Fibroblast of peridontal ligament (primary cell): ENCODE measurements around the gene AGPAT3.

Experiments used
- DNase-seq: peaks from one replicate; pipeline ENCODE4 v3.0.0-alpha.2; 2010; ENCODE audit errors: extremely low read depth

Gene AGPAT3

DNA sequence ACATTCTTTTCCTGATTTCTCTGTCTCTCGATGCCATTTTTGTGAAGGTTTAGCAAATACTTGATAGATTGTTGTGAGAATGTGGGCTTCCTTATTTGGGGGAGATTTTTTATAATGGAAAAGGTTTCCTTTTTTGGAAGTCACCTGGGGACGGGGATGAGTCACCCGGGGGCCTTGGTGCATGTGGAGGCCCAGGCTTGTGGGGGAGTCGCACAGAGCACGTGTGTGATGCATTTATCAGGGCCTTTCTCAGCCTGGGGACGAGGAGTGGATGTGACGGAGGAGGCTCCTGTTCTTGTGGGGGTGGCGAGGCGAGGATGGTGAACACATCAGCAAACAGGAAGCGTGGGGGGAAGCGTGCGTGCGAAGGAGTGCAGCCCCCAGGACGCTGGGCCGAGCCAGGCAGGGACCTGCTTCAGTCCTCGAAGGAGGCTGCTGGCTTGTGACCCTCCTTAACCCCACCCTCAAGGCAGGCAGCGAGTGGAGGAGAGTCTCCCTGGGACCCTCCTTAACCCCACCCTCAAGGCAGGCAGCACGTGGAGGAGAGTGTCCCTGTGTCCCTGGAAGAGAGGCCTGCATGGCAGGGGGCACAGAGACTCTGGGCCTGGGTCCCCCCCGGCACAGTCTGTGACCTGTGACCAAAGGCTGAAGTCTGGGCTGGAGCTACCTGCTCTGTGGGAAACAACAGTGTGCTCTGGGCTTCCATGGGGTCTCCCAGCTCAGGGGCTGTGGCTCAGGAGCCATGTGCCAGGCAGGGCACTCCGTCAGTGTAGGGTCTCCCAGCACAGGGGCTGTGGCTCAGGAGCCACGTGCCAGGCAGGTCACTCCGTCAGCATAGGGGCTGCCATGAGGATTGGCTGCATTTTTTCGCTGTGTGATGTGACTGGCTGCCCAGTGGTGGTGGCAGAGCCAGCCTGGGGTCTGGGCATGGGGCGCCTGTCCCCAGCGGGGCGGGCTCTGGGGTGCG, 57.2 kb downstream of the AGPAT3 start:
- no peak for DNase-seq

GRCh38 chr21:43922949-43923348, 57.9 kb downstream of the AGPAT3 start:
- DNase-seq, result no peak

GRCh38 chr21:43923391-43923790, 58.4 kb downstream of the AGPAT3 start:
- peak; percentile 28 for DNase-seq

GRCh38 chr21:43924421-43925095, 59.5 kb downstream of the AGPAT3 start:
- no peak for DNase-seq

GRCh38 chr21:43925096-43925481, 60.1 kb downstream of the AGPAT3 start:
- DNase-seq, result no peak

- no peak for DNase-seq
Observed at GRCh38 chr21:43925609-43926008, 60.6 kb downstream of the AGPAT3 start.

- no peak for DNase-seq
Observed at GRCh38 chr21:43926196-43926595, 61.2 kb downstream of the AGPAT3 start.

DNA sequence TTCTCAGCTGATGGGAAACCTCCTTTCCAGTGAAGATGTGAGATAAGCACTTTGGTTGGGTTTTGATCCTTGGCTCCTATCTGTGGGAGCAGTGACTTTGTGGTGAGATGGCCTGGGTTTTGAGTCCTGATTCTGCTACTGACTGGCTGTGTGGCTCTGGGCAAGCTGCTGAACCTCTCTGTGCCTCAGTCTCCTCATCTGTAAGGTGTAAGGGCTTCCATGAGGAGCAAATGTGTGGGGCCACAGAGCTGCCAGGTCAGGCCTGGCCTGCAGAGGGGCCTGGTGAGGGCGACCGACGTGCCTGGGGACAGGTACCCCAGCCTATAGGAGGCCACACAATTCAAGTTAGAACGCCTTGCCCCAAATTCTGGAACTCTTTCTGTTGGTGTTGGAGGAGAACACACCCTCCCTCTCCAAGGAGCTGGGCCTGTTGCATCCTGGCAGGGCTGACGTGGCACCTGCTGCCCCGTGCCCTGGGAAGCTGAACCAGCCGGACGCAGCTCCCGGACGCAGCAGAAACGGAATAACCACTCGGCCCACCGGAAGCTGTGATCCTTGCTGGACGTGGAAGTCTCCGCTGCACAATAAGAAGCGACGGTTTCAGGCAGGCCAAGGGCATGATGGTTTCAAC, 62.7 kb downstream of the AGPAT3 start:
- no peak for DNase-seq

DNA sequence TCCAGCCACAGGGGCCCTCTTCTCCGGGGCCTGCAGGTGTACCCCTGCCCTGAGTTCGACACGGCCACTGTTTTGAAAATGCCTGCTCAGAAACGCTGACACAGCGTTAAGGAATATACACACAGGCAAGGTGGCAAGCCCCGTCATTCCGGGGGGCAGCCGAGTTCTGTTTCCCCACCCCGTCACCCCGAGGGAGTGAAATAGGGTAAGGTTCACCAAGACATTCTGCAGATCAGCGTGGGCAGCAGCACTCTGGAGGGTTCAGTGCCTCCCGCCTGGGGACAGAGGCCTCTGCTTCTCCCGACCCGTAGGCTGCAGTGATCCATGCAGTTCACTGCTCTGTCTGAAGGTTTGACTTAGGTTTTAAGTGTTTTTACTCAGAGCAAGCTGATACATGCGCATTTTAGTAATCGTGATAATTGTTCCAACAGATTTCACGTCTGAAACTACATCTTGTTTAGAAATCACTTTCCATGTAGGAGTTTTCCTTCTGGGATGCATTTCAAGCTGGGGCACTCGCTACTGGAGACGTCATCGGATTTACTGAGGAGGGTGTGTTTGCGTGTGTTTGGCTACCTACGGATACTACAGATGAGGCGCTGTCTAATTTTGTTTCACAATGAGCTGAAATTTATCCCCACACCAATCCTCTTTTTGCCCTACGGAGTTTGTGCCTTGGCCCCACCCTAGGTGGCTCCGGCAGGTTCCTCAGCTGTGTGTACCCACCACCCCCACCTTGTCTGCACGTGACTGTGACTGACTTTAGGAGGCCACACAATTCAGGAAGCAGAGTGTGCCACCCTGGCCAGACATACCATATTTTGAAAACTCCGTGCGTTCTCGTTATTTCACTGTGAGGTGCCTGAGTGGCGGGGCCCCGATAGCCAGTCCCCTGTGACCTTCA, 63.5 kb downstream of the AGPAT3 start:
- no peak for DNase-seq

GRCh38 chr21:43929217-43929971, 64.4 kb downstream of the AGPAT3 start:
- no peak for DNase-seq

DNA sequence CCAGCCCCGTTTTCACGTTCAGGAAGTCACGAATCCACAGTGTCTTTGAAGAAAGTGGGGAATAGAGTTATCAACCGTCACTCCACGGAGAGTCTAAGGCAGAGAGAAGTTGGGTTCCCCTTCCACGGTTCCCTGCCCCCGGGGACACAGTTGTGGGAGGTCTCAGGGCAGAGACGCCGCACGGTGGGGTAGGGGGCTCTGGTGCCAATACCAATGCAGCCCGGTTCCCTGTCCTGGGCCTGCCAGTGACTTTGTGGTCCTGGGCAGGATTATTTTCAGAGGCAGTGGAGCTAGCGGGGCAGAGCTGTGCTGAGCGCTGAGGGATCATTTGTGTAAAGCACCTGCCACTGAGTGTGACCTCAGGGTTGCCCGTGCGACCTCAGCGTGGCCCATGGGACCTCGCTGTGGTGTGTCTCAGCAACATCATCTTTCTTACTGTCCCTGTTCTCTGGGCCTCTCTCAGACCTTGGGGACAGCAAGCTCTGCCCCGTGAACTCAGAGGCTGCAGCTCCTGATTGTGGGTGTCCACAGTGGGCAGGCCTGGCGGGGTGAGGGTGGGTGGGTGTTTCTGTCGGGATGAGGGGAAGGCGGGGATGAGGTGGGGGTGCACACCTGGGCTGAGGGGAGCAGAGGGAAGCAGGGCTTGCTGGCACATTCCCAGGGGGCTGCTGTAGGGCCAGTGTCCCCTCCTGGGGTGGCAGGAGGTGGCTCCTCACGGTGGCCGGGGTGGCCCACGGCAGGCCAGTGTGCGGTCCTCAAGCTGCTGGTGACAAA, 65.2 kb downstream of the AGPAT3 start:
- DNase-seq, result no peak

GRCh38 chr21:43930848-43931375, 65.9 kb downstream of the AGPAT3 start:
- DNase-seq, result no peak

DNA sequence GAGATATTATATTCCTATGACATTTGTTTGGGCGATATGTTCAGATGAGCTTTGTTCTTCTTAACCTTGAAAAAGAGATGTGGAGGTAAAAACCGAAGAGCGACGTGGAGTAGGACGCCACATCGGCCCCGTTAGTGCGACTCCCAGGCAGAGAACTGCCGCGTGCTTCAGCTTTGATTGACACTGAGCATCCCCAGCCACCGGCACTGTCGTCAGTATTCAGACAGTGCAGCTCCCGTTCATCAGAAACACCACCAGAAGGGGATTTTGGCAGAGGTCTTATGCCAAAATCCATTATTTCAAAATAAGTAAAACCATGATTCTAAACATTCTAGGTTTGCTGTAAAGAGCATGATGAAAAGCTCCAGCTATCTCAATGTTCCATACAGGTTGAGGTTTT, 66.5 kb downstream of the AGPAT3 start:
- no peak for DNase-seq

DNA sequence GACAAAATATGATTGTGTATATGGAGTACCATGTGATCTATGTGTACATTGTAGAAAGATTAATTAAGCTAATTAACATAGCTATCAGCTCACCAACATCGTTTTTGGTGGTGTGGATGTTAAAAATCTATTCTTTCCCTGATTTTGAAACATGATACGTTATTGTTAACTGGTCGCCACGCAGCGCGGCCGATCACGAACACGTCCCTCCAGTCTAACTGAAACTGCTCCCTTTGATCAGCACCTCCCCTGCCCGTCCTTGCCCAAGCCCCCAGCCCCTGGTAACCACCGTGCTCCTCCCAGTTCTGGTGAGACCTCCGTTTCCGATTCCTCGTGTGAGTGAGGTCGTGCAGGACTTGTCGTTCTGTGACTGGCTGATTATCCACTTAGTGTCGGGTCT, 67.0 kb downstream of the AGPAT3 start:
- DNase-seq, result no peak

DNA sequence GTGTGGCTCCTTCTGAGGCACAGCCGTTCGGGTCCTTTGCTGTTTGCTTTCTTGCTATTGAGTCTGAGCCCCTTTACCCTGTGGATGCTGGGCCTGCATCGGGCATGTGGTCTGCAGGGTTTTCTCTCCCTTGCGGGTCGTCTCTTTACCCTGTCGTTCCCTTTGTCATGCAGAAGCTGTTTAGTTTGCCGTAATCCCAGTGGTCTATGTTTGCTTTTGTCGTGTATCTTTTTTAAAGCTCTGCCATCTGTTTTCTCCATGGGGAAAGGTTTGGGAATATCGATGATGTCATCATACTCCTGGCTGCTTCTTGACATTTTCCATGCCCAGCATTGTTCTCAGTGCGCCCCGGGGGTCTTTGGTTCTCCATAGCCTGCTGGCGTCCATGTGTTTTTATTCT, 68.2 kb downstream of the AGPAT3 start:
- DNase-seq, result no peak

- DNase-seq, result no peak
Observed at GRCh38 chr21:43933680-43934079, 68.7 kb downstream of the AGPAT3 start.

GRCh38 chr21:43934116-43934515, 69.1 kb downstream of the AGPAT3 start:
- DNase-seq, result no peak

GRCh38 chr21:43934716-43935705, 70.0 kb downstream of the AGPAT3 start:
- no peak for DNase-seq

DNA sequence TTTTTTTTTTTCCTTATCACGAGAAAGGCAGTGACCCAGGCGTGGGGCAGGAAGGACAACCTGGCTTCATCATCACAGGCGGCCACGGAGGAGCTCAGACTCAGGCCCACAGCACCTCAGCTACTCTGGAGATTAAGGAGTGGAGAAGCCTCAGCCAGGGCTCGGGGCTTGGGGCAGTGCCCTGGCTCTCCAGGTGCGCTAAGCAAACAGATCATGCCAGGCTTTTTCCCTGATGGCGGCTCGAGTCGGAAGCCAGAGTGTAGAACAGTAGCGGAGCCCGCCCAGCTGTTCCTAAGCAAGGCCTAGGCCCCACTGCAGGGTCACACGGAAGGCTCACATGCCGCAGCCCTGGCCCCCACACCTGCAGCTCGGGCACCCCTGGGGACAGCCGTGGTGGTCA, 70.7 kb downstream of the AGPAT3 start:
- DNase-seq, result no peak
